HepG2 (cell line): ENCODE data around the gene LTB4R. TPM values are rescaled to one million over a fixed set of nuclear protein-coding genes. Genes with fewer than 3 reads are reported as not detected.

ENCODE experiments used
- ATAD3A ChIP-seq: sonication (generic); formaldehyde crosslinking; IDR thresholded peaks from 2 replicates; pipeline ENCODE4 v1.4.0; 2020; ENCODE audit warnings: missing genetic modification reagents
- CHD4 ChIP-seq: fragments of 200-600 bp; sonication (generic); IDR thresholded peaks from 2 replicates; pipeline ENCODE4 v1.7.0; 2017; ENCODE audit warnings: mild to moderate bottlenecking, low read length, borderline replicate concordance
- FIP1L1 ChIP-seq: fragments of 200-400 bp; formaldehyde crosslinking; IDR thresholded peaks from 2 replicates; pipeline ENCODE4 v1.6.1; 2018; ENCODE audit warnings: low read depth, mild to moderate bottlenecking, low read length, moderate library complexity, borderline replicate concordance; ENCODE audit not compliant: insufficient read depth
- GABPB1 ChIP-seq: IDR thresholded peaks from 2 replicates; pipeline ENCODE4 v1.6.1; 2016; ENCODE audit warnings: mild to moderate bottlenecking, missing genetic modification reagents, moderate library complexity, missing compliant biosample characterization
- GTF2F1 ChIP-seq: fragments of 150-350 bp; IDR thresholded peaks from 2 replicates; pipeline ENCODE4 v1.6.1; 2014; ENCODE audit warnings: low read length
- ZIK1 ChIP-seq: sonication (generic); formaldehyde crosslinking; IDR thresholded peaks from 2 replicates; pipeline ENCODE4 v1.5.0; 2020; ENCODE audit warnings: mild to moderate bottlenecking, low read depth, missing genetic modification reagents, borderline replicate concordance
- ZNF281 ChIP-seq: sonication (generic); formaldehyde crosslinking; IDR thresholded peaks from 2 replicates; pipeline ENCODE4 v1.4.0; 2020; ENCODE audit warnings: missing genetic modification reagents, borderline replicate concordance
- ZNF282 ChIP-seq: fragments of 450-650 bp; IDR thresholded peaks from 2 replicates; pipeline ENCODE4 v1.6.1; 2018; ENCODE audit not compliant: partially characterized antibody
- ZNF768 ChIP-seq: sonication (generic); formaldehyde crosslinking; IDR thresholded peaks from 2 replicates; pipeline ENCODE4 v1.4.0; 2020; ENCODE audit warnings: missing genetic modification reagents
- ZNF792 ChIP-seq: IDR thresholded peaks from 2 replicates; pipeline ENCODE4 v1.6.1; 2016
- polyA plus RNA-seq, 8 experiments: library from polyadenylated mRNA; depleted of rRNA in 3 of 8; stranded (reverse) in 7 of 8; unstranded in 1 of 8; fragments of >200 nt; fragmentation: Illumina TruSeq in 4 of 8; extraction: Trizol in 4 of 8; gene quantifications; 2 replicates each; pipeline versions ENCODE4 v1.2.1 to v1.2.3, GENCODE V29; 2011 to 2016; ENCODE audit warnings: low read depth in 4 of 8, missing spikeins in 1 of 8, mixed read lengths in 1 of 8; ENCODE audit not compliant: insufficient read depth in 1 of 8
- total RNA-seq, 5 experiments: library from RNA; depleted of rRNA; stranded (reverse); fragments of >200 nt; fragmentation: Illumina TruSeq; extraction: Trizol; gene quantifications; 2 replicates each; pipeline ENCODE4 v1.2.3, GENCODE V29; 2016; ENCODE audit warnings: low read depth in 1 of 5
- TF ChIP-seq, protein P1 (sequence below): IDR thresholded peaks from 2 replicates; pipeline ENCODE4 v1.6.1; 2016; ENCODE audit warnings: low read depth, control low read depth
- TF ChIP-seq, protein P2 (sequence below): sonication (generic); formaldehyde crosslinking; IDR thresholded peaks from 2 replicates; pipeline ENCODE4 v1.8.1; 2023; ENCODE audit warnings: mild to moderate bottlenecking, moderate library complexity, missing genetic modification reagents

Gene LTB4R
- total and polyA plus RNA-seq, 2 of the 13 experiments (the other 11 are each of a cell fraction or from before 2014, with no cell fraction given), result 3.2 to 8.2 TPM

GRCh38 chr14:24299255-24300191 lies 11.8 kb upstream of the LTB4R start, which contains the start of the genes DHRS1 and NOP9 (continued):
- TF ChIP-seq ATAD3A (0 out of 2 replicates have a peak, but pooled peaks have one; percentile 26), ZNF282 (no peak), ZNF792 (CRISPR knock-in tag) (no peak), ZNF281 (CRISPR knock-in tag) (no peak; the same call in 1 of the 2 replicates), ZIK1 (peak; percentile 88), FIP1L1 (peak; percentile 97), ZNF768 (peak; percentile 69), GTF2F1 (no peak; the same call in none of the 2 replicates), GABPB1 (peak; percentile 93), CHD4 (0 out of 2 replicates have a peak, but pooled peaks have one; percentile 17)
- TF ChIP-seq, protein P1, sequence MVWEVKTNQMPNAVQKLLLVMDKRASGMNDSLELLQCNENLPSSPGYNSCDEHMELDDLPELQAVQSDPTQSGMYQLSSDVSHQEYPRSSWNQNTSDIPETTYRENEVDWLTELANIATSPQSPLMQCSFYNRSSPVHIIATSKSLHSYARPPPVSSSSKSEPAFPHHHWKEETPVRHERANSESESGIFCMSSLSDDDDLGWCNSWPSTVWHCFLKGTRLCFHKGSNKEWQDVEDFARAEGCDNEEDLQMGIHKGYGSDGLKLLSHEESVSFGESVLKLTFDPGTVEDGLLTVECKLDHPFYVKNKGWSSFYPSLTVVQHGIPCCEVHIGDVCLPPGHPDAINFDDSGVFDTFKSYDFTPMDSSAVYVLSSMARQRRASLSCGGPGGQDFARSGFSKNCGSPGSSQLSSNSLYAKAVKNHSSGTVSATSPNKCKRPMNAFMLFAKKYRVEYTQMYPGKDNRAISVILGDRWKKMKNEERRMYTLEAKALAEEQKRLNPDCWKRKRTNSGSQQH (CRISPR knock-in tag), result peak; percentile 98
- TF ChIP-seq, protein P2, sequence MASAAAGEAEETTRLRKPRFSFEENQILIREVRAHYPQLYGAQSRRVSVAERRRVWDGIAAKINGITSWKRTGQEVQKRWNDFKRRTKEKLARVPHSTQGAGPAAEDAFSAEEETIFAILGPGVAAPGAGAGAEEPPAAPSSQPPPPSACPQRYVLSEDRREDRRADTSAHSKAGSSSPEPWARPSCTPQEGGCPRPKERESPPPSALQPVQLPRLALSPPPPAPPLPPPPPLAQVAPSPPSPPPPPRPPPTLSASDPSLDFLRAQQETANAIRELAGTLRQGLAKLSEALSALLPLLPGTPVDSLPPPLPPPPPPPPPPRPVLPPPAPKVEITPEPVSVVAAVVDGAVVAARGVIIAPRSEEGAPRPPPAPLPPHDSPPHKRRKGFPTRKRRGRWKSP (CRISPR knock-in tag), result no peak
